H1 (cell line): ENCODE results near the gene SAA2. TPM values are rescaled to one million over a fixed set of nuclear protein-coding genes. Genes with fewer than 3 reads are reported as not detected.

Experiments
- CTCF ChIA-PET: fragments of 300-600 bp; sonication (Branson Sonifier 250); formaldehyde crosslinking; loops from one replicate; lab custom pipeline; 2021; ENCODE audit not compliant: partially characterized antibody; lab: Charles Lee
- POLR2A ChIA-PET: fragments of 300-600 bp; sonication (Branson Sonifier 250); formaldehyde crosslinking; loops from one replicate; lab custom pipeline; 2021; ENCODE audit warnings: inconsistent platforms; ENCODE audit not compliant: partially characterized antibody; lab: Charles Lee
- DNase-seq, 2 experiments: peaks; one replicate each; pipeline versions ENCODE4 v3.0.0 to v3.0.0-alpha.2; 2010 to 2022; ENCODE audit warnings: low spot score in 2 of 2, low read depth in 1 of 2, mixed read lengths in 1 of 2
- FAIRE-seq: peaks from 2 replicates; lab custom pipeline; 2011; peaks lifted over from hg19 to GRCh38; lab: Jason Lieb, UNC
- H2AFZ ChIP-seq: 2 replicates; pipeline ENCODE4 v1.8.1; 2012; ENCODE audit warnings: low read length, inconsistent platforms
- H2AK5ac ChIP-seq: 2 replicates; pipeline ENCODE4 v1.6.1; 2013; ENCODE audit warnings: low read depth, low read length
- H2BK120ac ChIP-seq: replicated peaks from 2 replicates; pipeline ENCODE3; 2013; ENCODE audit warnings: low read depth, low read length, inconsistent platforms
- H2BK12ac ChIP-seq: 2 replicates; pipeline ENCODE4 v1.6.1; 2013; ENCODE audit warnings: low read depth, low read length
- H2BK15ac ChIP-seq: 2 replicates; pipeline ENCODE4 v1.6.1; 2013; ENCODE audit warnings: low read length
- H2BK20ac ChIP-seq: 2 replicates; pipeline ENCODE4 v1.6.1; 2013; ENCODE audit warnings: low read length
- H2BK5ac ChIP-seq: 2 replicates; pipeline ENCODE4 v1.6.1; 2013; ENCODE audit warnings: low read depth, low read length
- H3K14ac ChIP-seq: 2 replicates; pipeline ENCODE4 v1.6.1; 2013; ENCODE audit warnings: inconsistent platforms; ENCODE audit not compliant: insufficient read length
- H3K18ac ChIP-seq: 2 replicates; pipeline ENCODE4 v1.6.1; 2013; ENCODE audit warnings: low read length; ENCODE audit errors: extremely low read depth
- H3K23ac ChIP-seq: 2 replicates; pipeline ENCODE4 v1.6.1; 2013; ENCODE audit warnings: inconsistent platforms; ENCODE audit not compliant: insufficient read length
- H3K23me2 ChIP-seq: 2 replicates; pipeline ENCODE4 v1.6.1; 2013; ENCODE audit warnings: low read depth, low read length
- H3K27ac ChIP-seq: 2 replicates; pipeline ENCODE4 v1.6.1; 2011; ENCODE audit warnings: low read depth, low read length, inconsistent platforms
- H3K27me3 ChIP-seq, 4 experiments: replicated peaks in 1 of 4; 1 replicate in 1 of 4; 2 replicates in 3 of 4; pipeline versions ENCODE4 v1.6.1 to v1.8.1; 2011 to 2013; ENCODE audit warnings: low read length in 3 of 4, mild to moderate bottlenecking in 3 of 4, inconsistent platforms in 2 of 4, mixed read lengths in 2 of 4, moderate library complexity in 1 of 4; ENCODE audit not compliant: control insufficient read depth in 3 of 4, insufficient read depth in 3 of 4; ENCODE audit errors: extremely low read depth in 1 of 4
- H3K36me3 ChIP-seq, 4 experiments: 2 replicates each; pipeline versions ENCODE4 v1.6.1 to v1.8.1; 2011 to 2013; ENCODE audit warnings: mild to moderate bottlenecking in 4 of 4, low read length in 3 of 4, moderate library complexity in 2 of 4, control low read depth in 1 of 4, inconsistent platforms in 1 of 4; ENCODE audit not compliant: insufficient read depth in 4 of 4, control insufficient read depth in 2 of 4
- H3K4ac ChIP-seq: replicated peaks from 2 replicates; pipeline ENCODE3; 2013; ENCODE audit warnings: low read length, low read depth, mixed read lengths, inconsistent platforms; ENCODE audit not compliant: insufficient read length
- H3K4me1 ChIP-seq, 4 experiments: replicated peaks in 1 of 4; 1 replicate in 1 of 4; 2 replicates in 3 of 4; pipeline versions ENCODE4 v1.6.1 to v1.8.1; 2011 to 2013; ENCODE audit warnings: low read length in 3 of 4, inconsistent platforms in 2 of 4, mixed read lengths in 1 of 4; ENCODE audit not compliant: insufficient read depth in 4 of 4, control insufficient read depth in 3 of 4
- H3K4me2 ChIP-seq, 2 experiments: 2 replicates each; pipeline versions ENCODE4 v1.6.1 to v1.8.1; 2011 to 2013; ENCODE audit warnings: low read depth in 2 of 2, low read length in 2 of 2, control low read depth in 1 of 2, inconsistent platforms in 1 of 2, mild to moderate bottlenecking in 1 of 2; ENCODE audit not compliant: insufficient read depth in 1 of 2
- H3K4me3 ChIP-seq, 4 experiments: fragments of 200-600, 300-600 bp in 1 of 4; sonication (generic), shearing (Covaris generic), sonication (Bioruptor Twin) in 1 of 4; 2 replicates each; pipeline versions ENCODE4 v1.5.1 to v1.8.1; 2011 to 2016; ENCODE audit warnings: low read length in 4 of 4, low read depth in 3 of 4, control low read depth in 2 of 4, inconsistent platforms in 2 of 4, mild to moderate bottlenecking in 2 of 4, mixed read lengths in 1 of 4, moderate library complexity in 1 of 4; ENCODE audit not compliant: insufficient read depth in 2 of 4; ENCODE audit errors: extremely low read depth in 1 of 4
- H3K56ac ChIP-seq: replicated peaks from 2 replicates; pipeline ENCODE3; 2013; ENCODE audit warnings: low read depth, mild to moderate bottlenecking, mixed read lengths, low read length, inconsistent platforms; ENCODE audit not compliant: insufficient read length
- H3K79me1 ChIP-seq: 2 replicates; pipeline ENCODE4 v1.6.1; 2013; ENCODE audit warnings: low read depth, low read length, control low read depth
- H3K79me2 ChIP-seq, 2 experiments: 2 replicates each; pipeline versions ENCODE4 v1.6.1 to v1.8.1; 2012 to 2013; ENCODE audit warnings: low read length in 2 of 2, mild to moderate bottlenecking in 2 of 2, inconsistent platforms in 1 of 2; ENCODE audit not compliant: insufficient read depth in 2 of 2, control insufficient read depth in 1 of 2
- H3K9ac ChIP-seq, 4 experiments: replicated peaks in 1 of 4; 1 replicate in 1 of 4; 2 replicates in 3 of 4; pipeline versions ENCODE4 v1.6.1 to v1.8.1; 2011 to 2013; ENCODE audit warnings: low read depth in 3 of 4, low read length in 3 of 4, control low read depth in 2 of 4, mild to moderate bottlenecking in 2 of 4, moderate library complexity in 2 of 4, inconsistent platforms in 1 of 4; ENCODE audit errors: extremely low read depth in 1 of 4
- H3K9me3 ChIP-seq, 2 experiments: 2 replicates each; pipeline versions ENCODE4 v1.6.1 to v1.8.1; 2012 to 2013; ENCODE audit warnings: mild to moderate bottlenecking in 2 of 2, moderate library complexity in 2 of 2, control low read depth in 1 of 2, inconsistent platforms in 1 of 2, low read depth in 1 of 2, low read length in 1 of 2, mixed read lengths in 1 of 2; ENCODE audit not compliant: insufficient read depth in 2 of 2
- H4K20me1 ChIP-seq, 2 experiments: replicated peaks in 1 of 2; 2 replicates each; pipeline versions ENCODE3 to v1.8.1; 2011 to 2013; ENCODE audit warnings: inconsistent platforms in 2 of 2, low read length in 2 of 2, mild to moderate bottlenecking in 1 of 2; ENCODE audit not compliant: insufficient read depth in 2 of 2, control insufficient read depth in 1 of 2
- H4K5ac ChIP-seq: 2 replicates; pipeline ENCODE4 v1.6.1; 2013; ENCODE audit warnings: low read length, low read depth, mixed read lengths, inconsistent platforms; ENCODE audit not compliant: insufficient read length
- H4K8ac ChIP-seq: 2 replicates; pipeline ENCODE4 v1.8.0; 2013; ENCODE audit warnings: mild to moderate bottlenecking, moderate library complexity, low read length, inconsistent platforms; ENCODE audit not compliant: insufficient read depth; ENCODE audit errors: extremely low read depth
- H4K91ac ChIP-seq: replicated peaks from 2 replicates; pipeline ENCODE3; 2013; ENCODE audit warnings: low read length, mixed read lengths, inconsistent platforms; ENCODE audit not compliant: insufficient read length
- BCL11A ChIP-seq, 2 experiments: IDR thresholded peaks; one replicate each; pipeline ENCODE4 v1.6.1; 2011; ENCODE audit warnings: low read depth in 2 of 2, low read length in 2 of 2, mild to moderate bottlenecking in 2 of 2
- CBX5 ChIP-seq: fragments of 300-800, 300-1000 bp; sonication (generic); IDR thresholded peaks from 2 replicates; pipeline ENCODE4 v1.7.1; 2016; ENCODE audit warnings: antibody characterized with exemption, low read length, low read depth
- CBX8 ChIP-seq: fragments of 300-800, 300-1000 bp; sonication (generic); IDR thresholded peaks from 2 replicates; pipeline ENCODE4 v1.7.1; 2016; ENCODE audit warnings: low read depth, low read length, borderline replicate concordance
- CTBP2 ChIP-seq: IDR thresholded peaks from 2 replicates; pipeline ENCODE4 v1.7.0; 2011; ENCODE audit warnings: borderline replicate concordance, mild to moderate bottlenecking, moderate library complexity, mixed read lengths, low read length; ENCODE audit not compliant: insufficient read depth, insufficient read length
- EGR1 ChIP-seq: IDR thresholded peaks from 2 replicates; pipeline ENCODE4 v1.6.1; 2011; ENCODE audit warnings: low read depth, low read length, borderline replicate concordance
- EZH2 ChIP-seq: fragments of 200-600 bp; sonication (generic); IDR thresholded peaks from 2 replicates; pipeline ENCODE4 v1.7.1; 2012; ENCODE audit warnings: low read depth, mild to moderate bottlenecking, moderate library complexity, low read length, inconsistent platforms; ENCODE audit not compliant: severe bottlenecking
- HDAC6 ChIP-seq: IDR thresholded peaks from one replicate; pipeline ENCODE4 v1.7.1; 2012; ENCODE audit warnings: low read depth, mild to moderate bottlenecking, inconsistent platforms, low read length, moderate library complexity
- JUND ChIP-seq: IDR thresholded peaks from 2 replicates; pipeline ENCODE4 v1.6.1; 2011; ENCODE audit warnings: mild to moderate bottlenecking, improper control_type of control experiment, low read length
- KDM1A ChIP-seq: fragments of 200-600, 300-600 bp; sonication (generic); IDR thresholded peaks from 2 replicates; pipeline ENCODE4 v1.7.1; 2016; ENCODE audit warnings: mild to moderate bottlenecking, low read length, borderline replicate concordance
- PHF8 ChIP-seq: fragments of 200-600 bp; sonication (generic); conservative IDR thresholded peaks from 2 replicates; pipeline ENCODE4 v1.7.1; 2012; ENCODE audit warnings: low read depth, mild to moderate bottlenecking, inconsistent platforms, low read length, moderate library complexity
- RAD21 ChIP-seq, 2 experiments: IDR thresholded peaks in 1 of 2; conservative IDR thresholded peaks in 1 of 2; 2 replicates each; pipeline ENCODE4 v1.6.1; 2011; ENCODE audit warnings: low read depth in 2 of 2, low read length in 2 of 2, improper control_type of control experiment in 1 of 2, inconsistent platforms in 1 of 2, mild to moderate bottlenecking in 1 of 2, moderate library complexity in 1 of 2
- RBBP5 ChIP-seq: IDR thresholded peaks from 2 replicates; pipeline ENCODE4 v1.7.1; 2012; ENCODE audit warnings: low read depth, mild to moderate bottlenecking, inconsistent platforms, low read length, moderate library complexity, borderline replicate concordance
- SP2 ChIP-seq: IDR thresholded peaks from 2 replicates; pipeline ENCODE4 v1.6.1; 2012; ENCODE audit warnings: mild to moderate bottlenecking, low read length, inconsistent platforms
- WGBS, 2 experiments: shearing (Covaris generic) in 1 of 2; methylation state at CpG; one replicate each; pipeline versions ENCODE4 v1.1.6 to v1.1.7; 2013 to 2015; ENCODE audit warnings: low lambda C conversion rate in 2 of 2, mixed read lengths in 2 of 2, inconsistent platforms in 1 of 2, low coverage in 1 of 2, missing lambda C conversion rate in 1 of 2; ENCODE audit not compliant: insufficient replicate concordance in 2 of 2, insufficient coverage in 1 of 2, insufficient read length in 1 of 2; ENCODE audit errors: extremely low coverage in 1 of 2, missing lambda C conversion rate in 1 of 2; 5-methylcytosine and 5-hydroxymethylcytosine counted together
- polyA plus RNA-seq, 7 experiments: library from polyadenylated mRNA; depleted of rRNA in 3 of 7; stranded (reverse) in 5 of 7; unstranded in 2 of 7; fragments of >200 nt in 5 of 7; fragments of 200-250 nt in 2 of 7; gene quantifications; 1 replicate in 5 of 7; 2 replicates in 1 of 7; 4 replicates in 1 of 7; pipeline versions ENCODE4 v1.2.1 to v1.2.3, GENCODE V29; 2011 to 2013; ENCODE audit warnings: missing spikeins in 2 of 7, mixed read lengths in 2 of 7
- total RNA-seq: library from RNA; stranded (reverse); fragmentation: NEBNext Ultra II Directional; extraction: Animal tissue kit (Norgen Biotek cat#: 25700); gene quantifications from 2 replicates; pipeline ENCODE4 v1.2.1, GENCODE V29; 2021

Gene SAA2
- total and polyA plus RNA-seq, 2 of the 8 experiments (the other 6 are each of a cell fraction or from before 2014, with no cell fraction given): not detected

GRCh38 chr11:18204220-18204619 lies 44.2 kb downstream of the SAA2 start:
- Histone ChIP-seq H2BK12ac (no peak overlapping the region), H3K79me2 (no peaks in the 10 kb centered on the region), H3K27ac (no peak overlapping the region), H2BK120ac (no peak overlapping the region), H3K56ac (no peak overlapping the region), H2BK5ac (no peak overlapping the region), H3K27me3 (no peaks in the 10 kb centered on the region), H2AFZ (peak overlapping the region; percentile 83; the same call in 1 of the 2 replicates), H3K4me2 (no peak overlapping the region), H2BK20ac (no peak overlapping the region), H2BK15ac (no peak overlapping the region), H3K36me3 (no peaks in the 10 kb centered on the region), H3K23ac (no peak overlapping the region), H4K91ac (no peak overlapping the region), H3K18ac (no peak overlapping the region), H3K9me3 (no peaks in the 10 kb centered on the region), H3K4ac (no peak overlapping the region), H3K23me2 (no peaks in the 10 kb centered on the region), H2AK5ac (no peak overlapping the region), H3K4me3 (no peak overlapping the region), H4K8ac (no peak overlapping the region), H3K9ac (no peak overlapping the region), H3K4me1 (no peaks in the 10 kb centered on the region), H4K20me1 (no peaks in the 10 kb centered on the region), H3K79me1 (no peaks in the 10 kb centered on the region), H3K14ac (no peak overlapping the region), H4K5ac (no peak overlapping the region)
- WGBS, 2 experiments: 90% methylated on average over 3 of the region's 3 CpGs; no CpG with 5 or more reads in 1 of the 2 experiments
- ChIA-PET POLR2A (interaction anchor here (0.5 to 1.2 kb wide), 2 partner anchors 89 to 660 kb away, joined by 3 to 8 read pairs; partner anchors contain the start of gene USH1C), CTCF (interaction anchor here (0.6 to 2.7 kb wide), 36 partner anchors 8 to 448 kb away, joined by 3 to 55 read pairs (median 6); partner anchors contain the start of genes MRGPRX4, SAA1 and SAAL1)
- no peak for FAIRE-seq
- DNase-seq: no peak
- TF ChIP-seq CTBP2: no peak
- no peak for TF ChIP-seq BCL11A (IDR thresholded peaks at IDR 0.05; ENCODE audit: low read depth in 2 of 2, low read length in 2 of 2)
- TF ChIP-seq SP2: no peak
- TF ChIP-seq CBX5: no peak
- TF ChIP-seq EZH2: no peak
- no peak for TF ChIP-seq RBBP5
- TF ChIP-seq CBX8: no peak
- no peak for TF ChIP-seq HDAC6
- TF ChIP-seq EGR1: no peak
- no peak for TF ChIP-seq JUND
- TF ChIP-seq PHF8: no peak
- no peak for TF ChIP-seq KDM1A
- no peak for TF ChIP-seq RAD21 (IDR thresholded peaks at IDR 0.05 in 1 of 2, conservative IDR thresholded peaks at IDR 0.05 in 1 of 2; ENCODE audit: low read depth in 2 of 2, low read length in 2 of 2)
